Caco-2 (cell line): ENCODE results near the gene MAML2. TPM values are rescaled to one million over a fixed set of nuclear protein-coding genes. Genes with fewer than 3 reads are reported as not detected.

Experiments
- BruUV-seq: library from RNA; stranded (reverse); fragments of 400-500 nt; replicated peaks from 2 replicates; lab custom pipeline; 2021; lab: Mats Ljungman, UMichigan
- CTCF ChIA-PET: fragments of 300-600 bp; sonication (Branson Sonifier 250); formaldehyde crosslinking; loops from one replicate; lab custom pipeline; 2022; ENCODE audit warnings: antibody characterized with exemption; lab: Charles Lee
- POLR2A ChIA-PET: fragments of 300-600 bp; sonication (Branson Sonifier 250); formaldehyde crosslinking; loops from one replicate; lab custom pipeline; 2022; ENCODE audit warnings: antibody characterized with exemption; lab: Charles Lee
- DNase-seq, 2 experiments: peaks; one replicate each; pipeline versions ENCODE4 v3.0.0 to v3.0.0-alpha.2; 2020 to 2022
- H3K27me3 ChIP-seq: replicated peaks from 2 replicates; pipeline ENCODE4 v1.6.0; 2011; ENCODE audit warnings: low read length; ENCODE audit not compliant: control insufficient read depth, insufficient read depth
- H3K36me3 ChIP-seq: 2 replicates; pipeline ENCODE4 v1.5.1; 2011; ENCODE audit warnings: low read length; ENCODE audit not compliant: control insufficient read depth, insufficient read depth
- H3K4me1 ChIP-seq: fragments of 250-450 bp; sonication (Bioruptor Pico); 2 replicates; pipeline ENCODE4 v1.5.1; 2020; ENCODE audit warnings: mild to moderate bottlenecking
- H3K4me3 ChIP-seq: 2 replicates; pipeline ENCODE4 v1.5.1; 2011; ENCODE audit warnings: low read depth, mild to moderate bottlenecking, control low read depth, low read length
- H3K9me3 ChIP-seq: fragments of 250-450 bp; sonication (Bioruptor Pico); 2 replicates; pipeline ENCODE4 v1.5.1; 2020; ENCODE audit warnings: mild to moderate bottlenecking, moderate library complexity
- H3K27ac Mint-ChIP-seq: one replicate; pipeline ENCODE4 v1.8.0; 2022; ENCODE audit warnings: mixed read lengths; ENCODE audit not compliant: unreplicated experiment
- H3K27me3 Mint-ChIP-seq: one replicate; pipeline ENCODE4 v1.8.0; 2022; ENCODE audit warnings: mixed read lengths; ENCODE audit not compliant: insufficient read depth, unreplicated experiment
- H3K36me3 Mint-ChIP-seq: one replicate; pipeline ENCODE4 v1.8.0; 2022; ENCODE audit warnings: mild to moderate bottlenecking, mixed read lengths; ENCODE audit not compliant: insufficient read depth, unreplicated experiment
- H3K4me1 Mint-ChIP-seq: one replicate; pipeline ENCODE4 v1.8.0; 2022; ENCODE audit warnings: low read depth, mixed read lengths; ENCODE audit not compliant: unreplicated experiment
- H3K4me3 Mint-ChIP-seq: one replicate; pipeline ENCODE4 v1.8.0; 2022; ENCODE audit warnings: mild to moderate bottlenecking, moderate library complexity, mixed read lengths; ENCODE audit not compliant: unreplicated experiment
- H3K9me3 Mint-ChIP-seq: one replicate; pipeline ENCODE4 v1.8.0; 2022; ENCODE audit warnings: mixed read lengths; ENCODE audit not compliant: unreplicated experiment
- intact Hi-C: fragments of 100-400 bp; cut with micrococcal nuclease; formaldehyde crosslinking; loops from one replicate; pipeline ENCODE4 v1.10.0; 2022; ENCODE audit not compliant: unreplicated experiment
- total RNA-seq: library from RNA; stranded (reverse); gene quantifications from 2 replicates; pipeline ENCODE4 v1.2.3, GENCODE V29; 2022
- TF ChIP-seq, protein P1 (sequence below), 2 experiments: fragments of 200-600 bp in 1 of 2; IDR thresholded peaks; 1 replicate in 1 of 2; 2 replicates in 1 of 2; pipeline versions ENCODE4 v1.5.1 to v1.8.0; 2011 to 2022; ENCODE audit warnings: antibody characterized with exemption in 1 of 2, control low read depth in 1 of 2, inconsistent platforms in 1 of 2, low read depth in 1 of 2, low read length in 1 of 2, mild to moderate bottlenecking in 1 of 2, moderate library complexity in 1 of 2; ENCODE audit not compliant: insufficient read depth in 1 of 2, severe bottlenecking in 1 of 2, unreplicated experiment in 1 of 2

The MAML2 gene
- total RNA-seq, 1 experiment from 2014 or later = 11.5 TPM

- no TSS peak for BruUV-seq
- Mint-ChIP-seq H3K36me3 (no peaks in the 10 kb centered on the region), H3K4me3 (peak overlapping the region; percentile 74), H3K4me1 (peaks cover 15% of the 10 kb centered on the region), H3K27ac (peak overlapping the region; percentile 88), H3K27me3 (no peaks in the 10 kb centered on the region), H3K9me3 (no peaks in the 10 kb centered on the region)
- Histone ChIP-seq H3K4me3 (peak overlapping the region; percentile 38), H3K9me3 (no peaks in the 10 kb centered on the region), H3K27me3 (no peaks in the 10 kb centered on the region), H3K4me1 (peaks cover 46% of the 10 kb centered on the region), H3K36me3 (no peaks in the 10 kb centered on the region)
- intact Hi-C loops = loop anchor here (5.0 kb wide), 2 partner anchors 320 to 340 kb away; partner anchors contain the start of gene MTMR2
- DNase-seq = no peak
- ChIA-PET POLR2A (interaction anchor here (0.6 to 1.5 kb wide), 5 partner anchors 42 to 451 kb away, joined by 3 to 16 read pairs (median 6); partner anchors contain the start of genes CCDC82 and JRKL), CTCF (interaction anchor here (0.6 to 3.3 kb wide), 4 partner anchors 97 to 1274 kb away, joined by 3 to 58 read pairs (median 8); partner anchors contain the start of gene MAML2)
- TF ChIP-seq, protein P1, sequence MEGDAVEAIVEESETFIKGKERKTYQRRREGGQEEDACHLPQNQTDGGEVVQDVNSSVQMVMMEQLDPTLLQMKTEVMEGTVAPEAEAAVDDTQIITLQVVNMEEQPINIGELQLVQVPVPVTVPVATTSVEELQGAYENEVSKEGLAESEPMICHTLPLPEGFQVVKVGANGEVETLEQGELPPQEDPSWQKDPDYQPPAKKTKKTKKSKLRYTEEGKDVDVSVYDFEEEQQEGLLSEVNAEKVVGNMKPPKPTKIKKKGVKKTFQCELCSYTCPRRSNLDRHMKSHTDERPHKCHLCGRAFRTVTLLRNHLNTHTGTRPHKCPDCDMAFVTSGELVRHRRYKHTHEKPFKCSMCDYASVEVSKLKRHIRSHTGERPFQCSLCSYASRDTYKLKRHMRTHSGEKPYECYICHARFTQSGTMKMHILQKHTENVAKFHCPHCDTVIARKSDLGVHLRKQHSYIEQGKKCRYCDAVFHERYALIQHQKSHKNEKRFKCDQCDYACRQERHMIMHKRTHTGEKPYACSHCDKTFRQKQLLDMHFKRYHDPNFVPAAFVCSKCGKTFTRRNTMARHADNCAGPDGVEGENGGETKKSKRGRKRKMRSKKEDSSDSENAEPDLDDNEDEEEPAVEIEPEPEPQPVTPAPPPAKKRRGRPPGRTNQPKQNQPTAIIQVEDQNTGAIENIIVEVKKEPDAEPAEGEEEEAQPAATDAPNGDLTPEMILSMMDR (IDR thresholded peaks at IDR 0.05; ENCODE audit: insufficient read depth in 1 of 2, low read depth in 1 of 2, low read length in 1 of 2, severe bottlenecking in 1 of 2, unreplicated experiment in 1 of 2) = no peak
Observed at GRCh38 chr11:96242191-96242847, 100.7 kb downstream of the MAML2 start.

- H3K27me3 ChIP-seq = no peaks in the 10 kb centered on the region
- no peaks in the 10 kb centered on the region for H3K9me3 ChIP-seq
- H3K36me3 Mint-ChIP-seq = no peaks in the 10 kb centered on the region
- no peaks in the 10 kb centered on the region for H3K27me3 Mint-ChIP-seq
- CTCF ChIA-PET = interaction anchor here (1.0 to 3.3 kb wide), 2 partner anchors 101 to 186 kb away, joined by 6 to 58 read pairs; partner anchors contain the start of gene MAML2
- no peak overlapping the region for H3K4me3 Mint-ChIP-seq
- TF ChIP-seq, protein P1 (IDR thresholded peaks at IDR 0.05; ENCODE audit: insufficient read depth in 1 of 2, low read depth in 1 of 2, low read length in 1 of 2, severe bottlenecking in 1 of 2, unreplicated experiment in 1 of 2) = peak; percentile 17 to 43
- intact Hi-C loops = loop anchor here (1.0 to 5.0 kb wide), 5 partner anchors 186 to 405 kb away; partner anchors contain the start of gene MTMR2
- no peaks in the 10 kb centered on the region for H3K36me3 ChIP-seq
- H3K9me3 Mint-ChIP-seq = no peaks in the 10 kb centered on the region
- H3K4me1 Mint-ChIP-seq = peaks cover 13% of the 10 kb centered on the region
- H3K27ac Mint-ChIP-seq = no peak overlapping the region
- POLR2A ChIA-PET = no interaction called here
- peak; percentile 39 to 52 for DNase-seq
- BruUV-seq = no TSS peak
- H3K4me1 ChIP-seq = peaks cover 48% of the 10 kb centered on the region
- no peak overlapping the region for H3K4me3 ChIP-seq
Observed at GRCh38 chr11:96241331-96241841, 101.6 kb downstream of the MAML2 start.

GRCh38 chr11:96238563-96239135 lies 104.3 kb downstream of the MAML2 start:
- H3K4me3 ChIP-seq = no peak overlapping the region
- CTCF ChIA-PET = interaction anchor here (0.6 to 3.9 kb wide), 6 partner anchors 105 to 403 kb away, joined by 3 to 33 read pairs (median 4); partner anchors contain the start of genes CCDC82, JRKL and MAML2
- no peaks in the 10 kb centered on the region for H3K36me3 Mint-ChIP-seq
- BruUV-seq = no TSS peak
- POLR2A ChIA-PET = no interaction called here
- H3K4me3 Mint-ChIP-seq = no peak overlapping the region
- intact Hi-C loops = no loop called here
- H3K27ac Mint-ChIP-seq = no peak overlapping the region
- H3K4me1 ChIP-seq = peaks cover 42% of the 10 kb centered on the region
- H3K27me3 ChIP-seq = no peaks in the 10 kb centered on the region
- H3K9me3 Mint-ChIP-seq = no peaks in the 10 kb centered on the region
- peaks cover 8% of the 10 kb centered on the region for H3K4me1 Mint-ChIP-seq
- no peaks in the 10 kb centered on the region for H3K27me3 Mint-ChIP-seq
- no peaks in the 10 kb centered on the region for H3K36me3 ChIP-seq
- TF ChIP-seq, protein P1 (IDR thresholded peaks at IDR 0.05; ENCODE audit: insufficient read depth in 1 of 2, low read depth in 1 of 2, low read length in 1 of 2, severe bottlenecking in 1 of 2, unreplicated experiment in 1 of 2) = no peak
- no peak for DNase-seq
- no peaks in the 10 kb centered on the region for H3K9me3 ChIP-seq
